ENCODE data around the gene ENDOU. TPM values are rescaled to one million over a fixed set of nuclear protein-coding genes. Genes with fewer than 3 reads are reported as not detected.

Gene ENDOU
- total RNA-seq, 1 donor from 2014 or later: not detected

- TF ChIP-seq CTCF (conservative IDR thresholded peaks at IDR 0.05): no peak
- no peak for DNase-seq (ENCODE audit: low read depth, low spot score)
- Mint-ChIP-seq H3K9me3 (no peaks in the 10 kb centered on the region), H3K27ac (ENCODE audit: unreplicated experiment) (no peak overlapping the region), H3K27me3 (ENCODE audit: low read depth) (peaks cover 10% of the 10 kb centered on the region), H3K4me1 (peaks cover 25% of the 10 kb centered on the region), H3K4me3 (no peak overlapping the region), H3K36me3 (ENCODE audit: low read depth) (no peaks in the 10 kb centered on the region)
Observed at GRCh38 chr12:47754881-47755280, 29.6 kb upstream of the ENDOU start.

DNA sequence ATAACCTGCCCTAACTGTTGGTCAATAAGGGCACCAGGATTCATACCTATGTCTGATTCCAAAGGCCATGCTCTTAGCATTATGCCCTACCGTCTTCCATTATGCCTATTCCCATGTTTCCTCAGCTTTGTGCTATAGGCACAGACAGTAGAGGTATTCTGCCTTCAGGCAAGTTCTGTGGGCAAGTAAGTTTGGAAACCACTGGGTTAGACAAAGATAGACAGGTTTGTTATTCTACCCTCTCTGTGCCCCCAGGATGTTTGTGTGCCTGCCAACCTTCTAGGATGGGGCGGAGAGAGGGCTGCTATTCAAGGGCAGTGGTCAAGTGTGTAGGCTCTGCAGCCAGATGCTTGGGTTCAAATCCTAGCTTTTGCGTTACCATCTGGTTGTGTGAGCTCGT is 28.8 kb upstream of the ENDOU start:
- no peaks in the 10 kb centered on the region for H3K9me3 Mint-ChIP-seq
- no peak for TF ChIP-seq CTCF (conservative IDR thresholded peaks at IDR 0.05)
- H3K36me3 Mint-ChIP-seq (ENCODE audit: low read depth): no peaks in the 10 kb centered on the region
- peaks cover 12% of the 10 kb centered on the region for H3K27me3 Mint-ChIP-seq (ENCODE audit: low read depth)
- no peak overlapping the region for H3K27ac Mint-ChIP-seq (ENCODE audit: unreplicated experiment)
- DNase-seq (ENCODE audit: low read depth, low spot score): no peak
- H3K4me1 Mint-ChIP-seq: peaks cover 25% of the 10 kb centered on the region
- H3K4me3 Mint-ChIP-seq: no peak overlapping the region

GRCh38 chr12:47753021-47754001 is 28.0 kb upstream of the ENDOU start:
- peak overlapping the region; percentile 38 for H3K4me3 Mint-ChIP-seq
- DNase-seq (ENCODE audit: low read depth, low spot score): no peak

DNA sequence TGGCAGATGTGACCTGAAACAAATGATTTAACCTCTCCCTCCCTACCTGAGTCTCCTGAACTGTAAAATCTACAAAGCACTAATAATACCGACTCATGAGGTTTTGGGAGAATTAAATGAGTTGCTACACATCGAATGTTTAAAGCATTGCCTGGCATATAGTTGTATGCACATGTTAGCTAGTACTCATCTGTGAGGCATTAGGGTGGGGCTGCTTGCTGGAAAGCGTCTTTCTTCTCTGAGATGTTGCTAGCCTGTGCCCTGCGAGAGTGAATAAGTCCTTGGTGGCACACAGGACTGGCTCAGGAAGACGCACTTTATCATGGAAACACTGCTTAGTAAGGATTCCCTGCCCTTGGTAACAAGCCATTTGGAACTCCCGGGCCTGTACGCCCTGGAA is 27.3 kb upstream of the ENDOU start:
- Mint-ChIP-seq H3K4me1 (peaks cover 24% of the 10 kb centered on the region), H3K27me3 (ENCODE audit: low read depth) (peaks cover 9% of the 10 kb centered on the region), H3K36me3 (ENCODE audit: low read depth) (no peaks in the 10 kb centered on the region), H3K27ac (ENCODE audit: unreplicated experiment) (no peak overlapping the region), H3K4me3 (no peak overlapping the region), H3K9me3 (no peaks in the 10 kb centered on the region)
- no peak for DNase-seq (ENCODE audit: low read depth, low spot score)
- TF ChIP-seq CTCF (conservative IDR thresholded peaks at IDR 0.05): no peak

More at GRCh38 chr12:47753021-47754001, 28.0 kb upstream of the ENDOU start:
- Mint-ChIP-seq H3K4me1 (peaks cover 25% of the 10 kb centered on the region), H3K27ac (ENCODE audit: unreplicated experiment) (peak overlapping the region; percentile 52), H3K27me3 (ENCODE audit: low read depth) (peaks cover 12% of the 10 kb centered on the region), H3K36me3 (ENCODE audit: low read depth) (no peaks in the 10 kb centered on the region), H3K9me3 (no peaks in the 10 kb centered on the region)
- TF ChIP-seq CTCF (conservative IDR thresholded peaks at IDR 0.05): no peak

GRCh38 chr12:47752121-47752520 is 26.8 kb upstream of the ENDOU start:
- Mint-ChIP-seq H3K27me3 (ENCODE audit: low read depth) (peaks cover 4% of the 10 kb centered on the region), H3K4me1 (peaks cover 20% of the 10 kb centered on the region), H3K9me3 (no peaks in the 10 kb centered on the region), H3K4me3 (no peak overlapping the region), H3K36me3 (ENCODE audit: low read depth) (no peaks in the 10 kb centered on the region), H3K27ac (ENCODE audit: unreplicated experiment) (no peak overlapping the region)
- no peak for TF ChIP-seq CTCF (conservative IDR thresholded peaks at IDR 0.05)
- no peak for DNase-seq (ENCODE audit: low read depth, low spot score)
